ENCODE measurements around the gene RFK.

DNA sequence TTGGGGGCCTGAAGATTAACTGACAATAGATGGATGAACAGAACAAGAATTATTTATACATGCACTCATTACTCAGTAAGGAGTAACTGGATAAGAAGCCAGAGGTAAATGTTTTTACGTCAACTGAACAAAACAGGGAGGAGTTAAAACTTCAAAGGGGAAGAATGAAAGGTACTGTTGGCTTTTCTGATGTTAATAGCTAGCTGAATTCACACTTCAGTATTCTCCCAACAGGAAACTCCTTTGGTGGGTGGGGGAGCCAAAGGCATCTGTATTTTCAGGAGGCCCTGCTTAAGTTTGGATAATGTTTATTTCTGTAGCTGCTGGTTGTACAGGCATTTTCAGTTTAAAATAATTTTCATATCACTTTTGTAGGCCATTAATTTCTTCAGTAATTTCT lies 23.2 kb upstream of the RFK start:
- TF ChIP-seq, protein P1, sequence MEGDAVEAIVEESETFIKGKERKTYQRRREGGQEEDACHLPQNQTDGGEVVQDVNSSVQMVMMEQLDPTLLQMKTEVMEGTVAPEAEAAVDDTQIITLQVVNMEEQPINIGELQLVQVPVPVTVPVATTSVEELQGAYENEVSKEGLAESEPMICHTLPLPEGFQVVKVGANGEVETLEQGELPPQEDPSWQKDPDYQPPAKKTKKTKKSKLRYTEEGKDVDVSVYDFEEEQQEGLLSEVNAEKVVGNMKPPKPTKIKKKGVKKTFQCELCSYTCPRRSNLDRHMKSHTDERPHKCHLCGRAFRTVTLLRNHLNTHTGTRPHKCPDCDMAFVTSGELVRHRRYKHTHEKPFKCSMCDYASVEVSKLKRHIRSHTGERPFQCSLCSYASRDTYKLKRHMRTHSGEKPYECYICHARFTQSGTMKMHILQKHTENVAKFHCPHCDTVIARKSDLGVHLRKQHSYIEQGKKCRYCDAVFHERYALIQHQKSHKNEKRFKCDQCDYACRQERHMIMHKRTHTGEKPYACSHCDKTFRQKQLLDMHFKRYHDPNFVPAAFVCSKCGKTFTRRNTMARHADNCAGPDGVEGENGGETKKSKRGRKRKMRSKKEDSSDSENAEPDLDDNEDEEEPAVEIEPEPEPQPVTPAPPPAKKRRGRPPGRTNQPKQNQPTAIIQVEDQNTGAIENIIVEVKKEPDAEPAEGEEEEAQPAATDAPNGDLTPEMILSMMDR (IDR thresholded peaks at IDR 0.05): no peak
- TF ChIP-seq POLR2A (IDR thresholded peaks at IDR 0.05): no peak

All from adrenal gland (tissue), 5 donors.